Fibroblast of lung (primary cell): ENCODE data around the gene GSTA5. TPM values are rescaled to one million over a fixed set of nuclear protein-coding genes. Genes with fewer than 3 reads are reported as not detected.
"Not testable (repeated sequence)": the region's sequence is repeated elsewhere in the genome, so short reads cannot be mapped to it uniquely, and the experiment has no call there.

Source experiments
- DNase-seq, 2 donors: peaks; one replicate each; pipeline versions ENCODE4 v3.0.0 to v3.0.0-alpha.2; 2010; ENCODE audit warnings: low read depth in 2 of 2
- H2AFZ ChIP-seq: 2 replicates; pipeline ENCODE4 v1.5.1; 2012; ENCODE audit warnings: low read length, control low read depth, inconsistent platforms
- H3K27ac ChIP-seq: 2 replicates; pipeline ENCODE4 v1.5.1; 2011; ENCODE audit warnings: low read length, control low read depth; ENCODE audit not compliant: insufficient read depth
- H3K27me3 ChIP-seq: 2 replicates; pipeline ENCODE4 v1.5.1; 2011; ENCODE audit warnings: mild to moderate bottlenecking, low read length; ENCODE audit not compliant: control insufficient read depth, insufficient read depth
- H3K36me3 ChIP-seq: 2 replicates; pipeline ENCODE4 v1.5.1; 2011; ENCODE audit warnings: low read length; ENCODE audit not compliant: control insufficient read depth, insufficient read depth
- H3K4me1 ChIP-seq: 2 replicates; pipeline ENCODE4 v1.5.1; 2011; ENCODE audit warnings: low read length; ENCODE audit not compliant: control insufficient read depth, insufficient read depth; ENCODE audit errors: extremely low read depth
- H3K4me2 ChIP-seq: 2 replicates; pipeline ENCODE4 v1.5.1; 2011; ENCODE audit warnings: low read length, control low read depth; ENCODE audit not compliant: insufficient read depth; ENCODE audit errors: extremely low read depth
- H3K4me3 ChIP-seq, 4 experiments: fragments of 200-600 bp in 1 of 4; sonication (generic) in 1 of 4; replicated peaks in 1 of 4; 2 replicates each; pipeline ENCODE4 v1.5.1; 2011 to 2016; ENCODE audit warnings: low read length in 4 of 4, low read depth in 3 of 4, mild to moderate bottlenecking in 3 of 4, control low read depth in 2 of 4, inconsistent platforms in 1 of 4, mixed read lengths in 1 of 4; ENCODE audit not compliant: insufficient read depth in 1 of 4; ENCODE audit errors: control extremely low read depth in 1 of 4
- H3K79me2 ChIP-seq: 2 replicates; pipeline ENCODE4 v1.5.1; 2012; ENCODE audit warnings: mild to moderate bottlenecking, low read length, inconsistent platforms; ENCODE audit not compliant: control insufficient read depth, insufficient read depth
- H3K9ac ChIP-seq: 2 replicates; pipeline ENCODE4 v1.5.1; 2011; ENCODE audit warnings: mild to moderate bottlenecking, low read length, control low read depth; ENCODE audit not compliant: insufficient read depth
- H3K9me3 ChIP-seq: 2 replicates; pipeline ENCODE4 v1.5.1; 2012; ENCODE audit warnings: low read depth, low read length; ENCODE audit not compliant: control insufficient read depth, insufficient read depth
- H4K20me1 ChIP-seq: 2 replicates; pipeline ENCODE4 v1.5.1; 2011; ENCODE audit warnings: low read length; ENCODE audit not compliant: control insufficient read depth, insufficient read depth; ENCODE audit errors: extremely low read depth
- EZH2 ChIP-seq: IDR thresholded peaks from 2 replicates; pipeline ENCODE4 v1.5.1; 2012; ENCODE audit warnings: low read length, control low read depth, mild to moderate bottlenecking; ENCODE audit errors: missing control alignments
- polyA plus RNA-seq, 2 donors: library from polyadenylated mRNA; depleted of rRNA in 1 of 2; stranded (reverse) in 1 of 2; unstranded in 1 of 2; fragments of >200 nt; gene quantifications; 2 replicates each; pipeline ENCODE4 v1.2.1, GENCODE V29; 2011 to 2012; ENCODE audit warnings: missing spikeins in 1 of 2
- total RNA-seq: library from RNA; depleted of rRNA; stranded (reverse); fragments of >200 nt; gene quantifications from 2 replicates; pipeline ENCODE4 v1.2.1, GENCODE V29; 2014
- TF ChIP-seq, protein P1 (sequence below), 2 donors: IDR thresholded peaks in 1 of 2; conservative IDR thresholded peaks in 1 of 2; 1 replicate in 1 of 2; 2 replicates in 1 of 2; pipeline ENCODE4 v1.5.1; 2011 to 2012; ENCODE audit warnings: low read length in 2 of 2, control low read depth in 1 of 2, inconsistent platforms in 1 of 2, low read depth in 1 of 2, mild to moderate bottlenecking in 1 of 2

GSTA5 gene
- total and polyA plus RNA-seq, 2 donors (not counting 1 experiment from before 2014, with no cell fraction given): not detected

DNA sequence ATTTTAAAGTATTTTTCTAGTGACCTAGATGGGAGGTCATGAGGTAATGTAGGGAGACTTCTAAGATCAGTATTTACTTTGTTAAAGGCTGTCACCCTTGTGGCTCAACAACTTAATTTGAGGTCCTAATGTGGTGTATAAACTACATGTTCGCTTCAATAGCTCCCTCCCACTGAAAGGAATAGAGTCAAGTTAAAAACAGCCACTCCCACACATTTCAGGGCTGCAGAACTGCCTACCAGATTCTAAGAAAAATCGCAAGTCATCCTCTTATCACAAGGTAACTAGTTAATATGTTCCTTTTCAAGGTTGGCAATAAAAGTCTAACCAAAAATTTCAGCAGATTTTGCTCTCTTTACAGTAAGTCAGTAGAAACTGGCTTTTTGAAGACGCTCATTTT, 52.1 kb downstream of the GSTA5 start:
- Histone ChIP-seq H3K27ac (no peak overlapping the region), H2AFZ (no peak overlapping the region), H3K9me3 (no peaks in the 10 kb centered on the region), H3K9ac (no peak overlapping the region), H3K36me3 (no peaks in the 10 kb centered on the region), H3K4me1 (no peaks in the 10 kb centered on the region), H3K4me2 (no peak overlapping the region), H3K4me3 (no peak overlapping the region), H4K20me1 (no peaks in the 10 kb centered on the region), H3K79me2 (no peaks in the 10 kb centered on the region), H3K27me3 (no peaks in the 10 kb centered on the region)
- peak in 1 of 2 donors; percentile 48 for DNase-seq
- TF ChIP-seq, protein P1, sequence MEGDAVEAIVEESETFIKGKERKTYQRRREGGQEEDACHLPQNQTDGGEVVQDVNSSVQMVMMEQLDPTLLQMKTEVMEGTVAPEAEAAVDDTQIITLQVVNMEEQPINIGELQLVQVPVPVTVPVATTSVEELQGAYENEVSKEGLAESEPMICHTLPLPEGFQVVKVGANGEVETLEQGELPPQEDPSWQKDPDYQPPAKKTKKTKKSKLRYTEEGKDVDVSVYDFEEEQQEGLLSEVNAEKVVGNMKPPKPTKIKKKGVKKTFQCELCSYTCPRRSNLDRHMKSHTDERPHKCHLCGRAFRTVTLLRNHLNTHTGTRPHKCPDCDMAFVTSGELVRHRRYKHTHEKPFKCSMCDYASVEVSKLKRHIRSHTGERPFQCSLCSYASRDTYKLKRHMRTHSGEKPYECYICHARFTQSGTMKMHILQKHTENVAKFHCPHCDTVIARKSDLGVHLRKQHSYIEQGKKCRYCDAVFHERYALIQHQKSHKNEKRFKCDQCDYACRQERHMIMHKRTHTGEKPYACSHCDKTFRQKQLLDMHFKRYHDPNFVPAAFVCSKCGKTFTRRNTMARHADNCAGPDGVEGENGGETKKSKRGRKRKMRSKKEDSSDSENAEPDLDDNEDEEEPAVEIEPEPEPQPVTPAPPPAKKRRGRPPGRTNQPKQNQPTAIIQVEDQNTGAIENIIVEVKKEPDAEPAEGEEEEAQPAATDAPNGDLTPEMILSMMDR (conservative IDR thresholded peaks at IDR 0.05 in 1 of 2, IDR thresholded peaks at IDR 0.05 in 1 of 2; ENCODE audit: low read depth in 1 of 2, low read length in 2 of 2): no peak
- no peak for TF ChIP-seq EZH2

DNA sequence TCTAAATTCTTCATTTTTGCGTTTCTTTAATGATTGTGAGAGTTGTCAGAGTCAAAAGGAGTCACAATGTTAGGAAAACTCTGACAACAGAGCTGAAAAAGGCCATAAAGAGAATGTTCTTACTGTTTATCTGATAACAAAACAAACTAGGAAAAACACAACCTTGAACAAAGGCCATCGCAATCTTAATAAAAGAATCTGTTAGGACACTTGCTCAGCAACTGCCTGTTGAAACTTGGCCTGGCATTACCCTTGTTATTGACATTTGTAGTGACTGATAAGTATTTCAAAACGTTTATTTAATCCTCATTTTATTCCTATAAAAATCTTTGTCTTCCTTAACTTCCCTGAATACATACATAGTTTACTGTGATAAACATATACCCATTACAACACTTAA, 52.7 kb downstream of the GSTA5 start:
- Histone ChIP-seq H3K4me2 (no peak overlapping the region), H3K9me3 (no peaks in the 10 kb centered on the region), H3K79me2 (no peaks in the 10 kb centered on the region), H3K4me1 (no peaks in the 10 kb centered on the region), H2AFZ (no peak overlapping the region), H3K27me3 (no peaks in the 10 kb centered on the region), H4K20me1 (no peaks in the 10 kb centered on the region), H3K9ac (no peak overlapping the region), H3K36me3 (no peaks in the 10 kb centered on the region), H3K27ac (no peak overlapping the region), H3K4me3 (no peak overlapping the region)
- TF ChIP-seq, protein P1 (conservative IDR thresholded peaks at IDR 0.05 in 1 of 2, IDR thresholded peaks at IDR 0.05 in 1 of 2; ENCODE audit: low read depth in 1 of 2, low read length in 2 of 2): no peak
- TF ChIP-seq EZH2: no peak
- DNase-seq: no peak

DNA sequence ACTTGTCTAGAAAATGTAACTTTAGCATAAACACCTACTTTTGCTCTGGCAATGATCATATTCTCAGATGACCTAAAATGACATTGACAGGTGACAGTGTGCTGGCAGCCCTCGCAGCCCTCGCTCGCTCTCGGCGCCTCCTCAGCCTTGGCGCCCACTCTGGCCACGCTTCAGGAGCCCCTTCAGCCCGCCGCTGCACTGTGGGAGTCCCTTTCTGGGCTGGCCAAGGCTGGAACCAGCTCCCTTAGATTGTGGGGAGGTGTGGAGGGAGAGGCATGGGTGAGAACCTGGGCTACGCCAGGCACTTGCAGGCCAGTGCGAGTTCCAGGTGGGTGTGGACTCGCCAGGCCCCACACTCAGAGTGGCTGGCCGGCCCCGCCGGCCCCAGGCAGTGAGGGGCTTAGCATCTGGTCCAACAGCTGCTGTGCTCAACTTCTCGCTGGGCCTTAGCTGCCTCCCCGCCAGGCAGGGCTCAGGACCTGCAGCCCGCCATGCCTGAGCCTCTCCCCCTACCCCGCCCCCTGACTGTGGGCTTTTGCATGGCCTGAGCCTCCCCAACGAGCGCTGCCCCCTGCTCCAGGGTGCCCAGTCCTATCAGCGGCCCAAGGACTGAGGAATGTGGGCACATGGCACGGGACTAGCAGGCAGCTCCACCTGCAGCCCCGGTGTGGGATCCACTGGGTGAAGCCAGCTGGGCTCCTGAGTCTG, 54.2 kb downstream of the GSTA5 start:
- no peaks in the 10 kb centered on the region for H3K27me3 ChIP-seq
- no peak overlapping the region for H3K27ac ChIP-seq
- H3K4me1 ChIP-seq: no peaks in the 10 kb centered on the region
- no peak for TF ChIP-seq EZH2
- no peak overlapping the region for H3K4me2 ChIP-seq
- no peaks in the 10 kb centered on the region for H3K9me3 ChIP-seq
- H3K36me3 ChIP-seq: no peaks in the 10 kb centered on the region
- no peak for DNase-seq
- H3K9ac ChIP-seq: no peak overlapping the region
- no peak overlapping the region for H3K4me3 ChIP-seq
- H4K20me1 ChIP-seq: no peaks in the 10 kb centered on the region
- no peak overlapping the region for H2AFZ ChIP-seq
- H3K79me2 ChIP-seq: no peaks in the 10 kb centered on the region

GRCh38 chr6:52782696-52783274, 57.8 kb downstream of the GSTA5 start:
- not testable (repeated sequence) for H3K36me3 ChIP-seq, H2AFZ ChIP-seq, H3K9me3 ChIP-seq, H3K4me1 ChIP-seq, H3K27me3 ChIP-seq, H3K27ac ChIP-seq, H4K20me1 ChIP-seq, H3K4me2 ChIP-seq, H3K79me2 ChIP-seq, H3K4me3 ChIP-seq, DNase-seq, H3K9ac ChIP-seq

DNA sequence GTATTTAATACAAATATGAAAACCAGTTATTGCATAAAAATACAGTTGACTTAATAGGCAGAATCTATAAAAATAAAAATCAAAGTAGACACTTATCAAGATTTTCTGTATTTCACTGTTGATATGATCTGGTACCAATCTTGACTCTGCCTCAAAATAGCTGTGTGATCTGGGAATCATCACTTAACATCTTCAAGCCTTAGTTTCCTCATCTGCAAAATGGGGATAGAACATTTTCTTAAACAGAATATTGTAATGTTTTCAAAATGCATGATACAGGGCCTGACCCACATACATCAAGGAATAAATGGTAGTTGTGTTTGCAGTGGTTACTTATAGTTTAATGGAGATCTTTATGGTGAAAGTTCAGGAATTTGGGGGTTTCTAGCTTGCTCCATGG, 58.4 kb downstream of the GSTA5 start:
- H2AFZ ChIP-seq, H3K4me2 ChIP-seq, H3K36me3 ChIP-seq, H4K20me1 ChIP-seq, H3K27me3 ChIP-seq, H3K9me3 ChIP-seq, H3K9ac ChIP-seq, H3K4me1 ChIP-seq, H3K4me3 ChIP-seq, H3K79me2 ChIP-seq, DNase-seq, H3K27ac ChIP-seq: not testable (repeated sequence)
